MM.1S (cell line): ENCODE measurements around the gene SNX7.

Experiments
- DNase-seq: peaks from one replicate; pipeline ENCODE4 v3.0.0-alpha.2; 2015
- H2AFZ ChIP-seq: fragments of 300-600 bp; sonication (generic); 2 replicates; pipeline ENCODE4 v1.6.0; 2016; ENCODE audit warnings: antibody characterized with exemption, low read length
- H3F3A ChIP-seq: fragments of 300-600 bp; sonication (generic); 2 replicates; pipeline ENCODE4 v1.6.1; 2016; ENCODE audit warnings: mild to moderate bottlenecking, antibody characterized with exemption, low read length, moderate library complexity, mixed read lengths; ENCODE audit not compliant: insufficient read depth
- H3K27ac ChIP-seq: fragments of 300-600 bp; sonication (generic); 2 replicates; pipeline ENCODE4 v1.5.1; 2016; ENCODE audit warnings: mild to moderate bottlenecking, low read length
- H3K27me3 ChIP-seq: fragments of 300-600 bp; sonication (generic); replicated peaks from 2 replicates; pipeline ENCODE4 v1.6.0; 2016; ENCODE audit warnings: low read length; ENCODE audit not compliant: insufficient read depth
- H3K36me3 ChIP-seq: fragments of 300-600 bp; sonication (generic); replicated peaks from 2 replicates; pipeline ENCODE4 v1.6.1; 2016; ENCODE audit warnings: mild to moderate bottlenecking, low read length, mixed read lengths; ENCODE audit not compliant: insufficient read depth
- H3K4me1 ChIP-seq: fragments of 300-600 bp; sonication (generic); 2 replicates; pipeline ENCODE4 v1.6.1; 2016; ENCODE audit warnings: low read length, mixed read lengths
- H3K4me2 ChIP-seq: fragments of 300-600 bp; sonication (generic); 2 replicates; pipeline ENCODE4 v1.6.0; 2016; ENCODE audit warnings: low read depth, low read length
- H3K4me3 ChIP-seq: fragments of 300-600 bp; sonication (generic); 2 replicates; pipeline ENCODE4 v1.5.1; 2016; ENCODE audit warnings: low read length, mixed read lengths
- H3K79me2 ChIP-seq: fragments of 300-600 bp; sonication (generic); 2 replicates; pipeline ENCODE4 v1.6.1; 2016; ENCODE audit warnings: mixed run types, low read length, mixed read lengths
- H3K9ac ChIP-seq: fragments of 300-600 bp; sonication (generic); 2 replicates; pipeline ENCODE4 v1.6.1; 2016; ENCODE audit warnings: low read length, mixed read lengths
- H3K9me2 ChIP-seq: fragments of 300-600 bp; sonication (generic); replicated peaks from 2 replicates; pipeline ENCODE4 v1.6.1; 2016; ENCODE audit warnings: mild to moderate bottlenecking, low read length, mixed read lengths; ENCODE audit not compliant: insufficient read depth
- H3K9me3 ChIP-seq: fragments of 300-600 bp; sonication (generic); replicated peaks from 2 replicates; pipeline ENCODE4 v1.6.1; 2016; ENCODE audit warnings: mild to moderate bottlenecking, low read length, mixed read lengths; ENCODE audit not compliant: insufficient read depth
- H4K20me1 ChIP-seq: fragments of 300-600 bp; sonication (generic); 2 replicates; pipeline ENCODE4 v1.6.1; 2016; ENCODE audit warnings: mild to moderate bottlenecking, low read length, moderate library complexity, mixed read lengths; ENCODE audit not compliant: insufficient read depth
- CTCF ChIP-seq: fragments of 300-600 bp; sonication (generic); IDR thresholded peaks from 2 replicates; pipeline ENCODE4 v1.5.1; 2016; ENCODE audit warnings: antibody characterized with exemption, low read length, mixed read lengths
- EZH2 ChIP-seq: fragments of 300-600 bp; sonication (generic); optimal IDR thresholded peaks from 2 replicates; pipeline ENCODE3; 2017; ENCODE audit warnings: low read depth, mild to moderate bottlenecking, antibody characterized with exemption, low read length, mixed read lengths
- EZH2phosphoT487 ChIP-seq: fragments of 300-600 bp; sonication (generic); IDR thresholded peaks from 2 replicates; pipeline ENCODE4 v1.6.1; 2018; ENCODE audit warnings: antibody characterized with exemption, low read length

SNX7 gene

GRCh38 chr1:98769162-98769561, 107.6 kb downstream of the SNX7 start:
- no peak overlapping the region for H2AFZ ChIP-seq
- no peak for DNase-seq
- no peak overlapping the region for H3K4me2 ChIP-seq
- TF ChIP-seq EZH2phosphoT487 = no peak
- H3K9ac ChIP-seq = no peak overlapping the region
- H3K4me3 ChIP-seq = no peak overlapping the region
- no peaks in the 10 kb centered on the region for H4K20me1 ChIP-seq
- H3K9me2 ChIP-seq = no peaks in the 10 kb centered on the region
- H3K4me1 ChIP-seq = no peaks in the 10 kb centered on the region
- H3K79me2 ChIP-seq = no peaks in the 10 kb centered on the region
- H3K36me3 ChIP-seq = no peaks in the 10 kb centered on the region
- H3K9me3 ChIP-seq = no peaks in the 10 kb centered on the region
- no peaks in the 10 kb centered on the region for H3K27me3 ChIP-seq
- no peak overlapping the region for H3K27ac ChIP-seq
- no peaks in the 10 kb centered on the region for H3F3A ChIP-seq

GRCh38 chr1:98781906-98782305, 120.4 kb downstream of the SNX7 start:
- Histone ChIP-seq H3K4me2 (no peak overlapping the region), H3F3A (no peaks in the 10 kb centered on the region), H3K9me3 (no peaks in the 10 kb centered on the region), H3K9ac (no peak overlapping the region), H3K79me2 (no peaks in the 10 kb centered on the region), H2AFZ (no peak overlapping the region), H3K4me1 (no peaks in the 10 kb centered on the region), H3K27me3 (no peaks in the 10 kb centered on the region), H3K9me2 (no peaks in the 10 kb centered on the region), H3K27ac (no peak overlapping the region), H4K20me1 (no peaks in the 10 kb centered on the region), H3K4me3 (no peak overlapping the region), H3K36me3 (no peaks in the 10 kb centered on the region)
- no peak for TF ChIP-seq CTCF
- no peak for TF ChIP-seq EZH2
- TF ChIP-seq EZH2phosphoT487 = no peak
- no peak for DNase-seq

GRCh38 chr1:98783821-98784220, 122.3 kb downstream of the SNX7 start:
- H3K4me2 ChIP-seq = no peak overlapping the region
- no peak overlapping the region for H3K4me3 ChIP-seq
- no peaks in the 10 kb centered on the region for H3K36me3 ChIP-seq
- H3K4me1 ChIP-seq = no peaks in the 10 kb centered on the region
- H3K9me3 ChIP-seq = no peaks in the 10 kb centered on the region
- H3K9ac ChIP-seq = no peak overlapping the region
- H3K79me2 ChIP-seq = no peaks in the 10 kb centered on the region
- no peaks in the 10 kb centered on the region for H3K9me2 ChIP-seq
- TF ChIP-seq CTCF = no peak
- no peak for TF ChIP-seq EZH2
- no peak for TF ChIP-seq EZH2phosphoT487
- no peaks in the 10 kb centered on the region for H3F3A ChIP-seq
- no peak overlapping the region for H2AFZ ChIP-seq
- no peak overlapping the region for H3K27ac ChIP-seq
- H4K20me1 ChIP-seq = no peaks in the 10 kb centered on the region
- no peaks in the 10 kb centered on the region for H3K27me3 ChIP-seq
- DNase-seq = no peak

GRCh38 chr1:98791498-98791897, 130.0 kb downstream of the SNX7 start:
- Histone ChIP-seq H3K27ac (no peak overlapping the region), H4K20me1 (no peaks in the 10 kb centered on the region), H3K79me2 (no peaks in the 10 kb centered on the region), H3K9ac (no peak overlapping the region), H3K4me2 (no peak overlapping the region), H3F3A (no peaks in the 10 kb centered on the region), H3K9me3 (no peaks in the 10 kb centered on the region), H3K36me3 (no peaks in the 10 kb centered on the region), H3K27me3 (no peaks in the 10 kb centered on the region), H3K9me2 (no peaks in the 10 kb centered on the region), H3K4me1 (no peaks in the 10 kb centered on the region), H3K4me3 (no peak overlapping the region), H2AFZ (no peak overlapping the region)
- no peak for DNase-seq
- TF ChIP-seq EZH2phosphoT487 = no peak
- no peak for TF ChIP-seq EZH2
- no peak for TF ChIP-seq CTCF
